Daoy (cell line): Measurements from ENCODE around the gene CCDC171. TPM values are rescaled to one million over a fixed set of nuclear protein-coding genes. Genes with fewer than 3 reads are reported as not detected.
A peak's percentile ranks its signal among the peaks of the same experiment; 100 is the strongest.
"Not testable (repeated sequence)": the region's sequence is repeated elsewhere in the genome, so short reads cannot be mapped to it uniquely, and the experiment has no call there.

Experiments used
- DNase-seq: peaks from one replicate; pipeline ENCODE4 v3.0.0-alpha.2; 2015; ENCODE audit warnings: low read depth
- total RNA-seq: library from RNA; depleted of rRNA; stranded (reverse); fragments of >200 nt; shearing (Covaris generic); gene quantifications from 2 replicates; pipeline ENCODE4 v1.2.3, GENCODE V29; 2014

Gene CCDC171
- total RNA-seq, 1 experiment from 2014 or later = 0.57 TPM

DNA sequence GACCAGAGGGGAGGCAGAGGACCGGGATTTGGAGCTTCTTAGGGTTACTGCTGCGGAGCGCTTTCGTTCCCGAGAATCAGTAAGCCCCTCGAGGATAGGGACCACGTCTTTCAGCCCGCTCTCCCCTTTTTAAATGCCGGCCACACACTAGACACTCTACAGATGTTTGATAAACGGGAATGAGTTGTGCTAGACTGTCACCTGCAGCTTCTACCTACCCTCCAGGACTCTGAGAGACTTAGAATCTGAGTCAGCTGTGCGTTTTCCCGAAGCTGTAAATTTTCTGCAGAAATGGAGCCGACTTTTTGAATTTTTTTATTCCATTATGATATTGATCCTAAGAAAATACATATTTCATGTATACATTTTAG lies 670 bp downstream of the CCDC171 start:
- DNase-seq = no peak

DNA sequence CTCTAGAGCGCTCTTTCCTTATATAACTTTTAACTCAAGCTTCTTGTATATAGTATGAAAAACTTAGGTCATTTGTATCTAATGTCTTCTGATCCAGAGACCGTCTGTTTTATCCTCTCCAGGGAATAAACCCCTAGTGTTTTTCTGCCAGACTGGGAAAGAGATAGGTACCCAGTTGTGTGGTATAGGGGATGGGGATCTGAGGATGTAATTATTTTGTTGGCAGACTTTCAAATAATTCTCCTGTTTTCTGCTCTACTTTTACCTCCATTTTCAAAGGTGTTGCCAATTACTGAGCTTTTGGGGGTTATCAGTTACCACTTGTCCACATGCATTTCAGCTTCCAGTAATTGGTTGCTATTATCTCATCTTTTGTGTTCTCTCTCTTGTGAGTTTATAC lies 17.9 kb downstream of the CCDC171 start:
- no peak for DNase-seq

DNA sequence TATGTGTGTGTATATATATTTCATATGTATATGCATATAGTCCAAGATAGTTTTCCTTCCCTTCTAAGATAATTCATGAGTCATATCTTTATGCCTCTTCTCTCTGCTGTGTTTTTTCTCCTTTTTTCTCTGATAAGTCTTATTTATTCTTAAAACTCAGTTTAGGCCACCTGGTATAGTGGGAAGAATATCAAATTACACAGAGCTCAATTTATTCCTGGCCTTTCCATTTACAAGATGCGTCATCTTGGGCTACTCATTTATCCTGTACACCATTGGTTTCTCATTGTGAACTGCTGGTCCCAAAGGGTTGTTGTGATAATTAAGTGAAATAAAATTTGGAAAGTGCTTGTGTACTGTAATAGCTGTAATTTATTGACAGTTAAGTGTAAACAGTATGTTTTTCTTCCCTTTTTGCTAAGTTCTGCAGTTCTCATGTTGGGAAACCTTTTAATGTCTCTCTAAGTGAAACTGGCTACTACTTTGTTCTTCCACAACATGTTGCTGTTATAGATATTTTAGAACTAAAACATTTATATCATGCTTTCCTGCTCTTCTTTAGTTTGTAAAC lies 19.4 kb downstream of the CCDC171 start:
- DNase-seq = no peak

DNA sequence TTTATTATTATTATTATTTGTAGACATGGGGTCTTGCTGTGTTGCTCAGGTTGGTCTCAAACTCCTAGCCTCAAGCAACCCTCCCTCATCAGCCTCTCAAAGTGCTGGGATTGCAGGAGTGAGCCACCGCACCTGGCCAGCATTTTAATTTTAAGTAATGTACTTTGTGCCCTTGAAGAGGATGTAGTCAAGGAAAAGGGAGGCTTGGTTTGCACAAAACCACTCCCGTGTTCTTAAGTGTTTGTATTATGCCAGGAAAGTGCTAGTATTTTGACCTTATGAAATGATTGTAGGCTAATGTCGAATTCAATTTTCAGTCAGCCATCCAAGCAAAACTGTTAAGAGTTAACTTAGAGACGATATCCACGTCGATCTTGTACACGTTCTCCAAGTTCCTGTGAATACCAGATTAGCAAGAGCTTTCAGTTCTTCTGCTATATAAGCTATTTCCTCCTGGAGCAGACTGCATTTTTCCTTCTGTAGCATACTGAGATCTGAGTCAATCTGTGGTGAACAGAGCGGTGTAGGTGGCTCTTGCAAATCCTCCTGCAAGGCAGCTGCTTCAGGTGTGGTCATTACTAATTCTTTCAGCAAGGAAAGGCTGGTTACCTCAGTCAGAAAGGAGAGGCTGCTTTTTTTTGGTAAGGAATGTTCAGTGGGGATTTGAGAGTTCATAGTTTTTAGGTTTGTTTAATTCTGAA lies 23.7 kb downstream of the CCDC171 start:
- no peak for DNase-seq

DNA sequence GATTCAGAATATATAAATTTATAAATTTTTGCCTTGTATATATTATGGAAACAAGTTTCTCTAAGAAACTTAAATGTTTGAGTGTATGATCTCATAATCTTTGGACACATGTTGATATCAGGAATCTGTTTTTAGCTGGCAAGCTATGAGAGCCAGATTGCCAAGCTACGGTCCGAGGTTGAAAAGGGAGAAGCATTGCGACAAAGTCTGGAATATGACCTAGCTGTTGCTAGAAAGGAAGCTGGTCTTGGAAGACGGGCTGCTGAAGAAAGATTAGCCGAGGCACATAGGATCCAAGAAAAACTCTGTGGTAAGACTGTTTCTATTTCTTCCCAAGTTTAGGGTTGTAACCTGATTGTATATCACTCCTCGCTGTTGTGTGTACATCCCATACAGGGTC lies 25.9 kb downstream of the CCDC171 start:
- no peak for DNase-seq

DNA sequence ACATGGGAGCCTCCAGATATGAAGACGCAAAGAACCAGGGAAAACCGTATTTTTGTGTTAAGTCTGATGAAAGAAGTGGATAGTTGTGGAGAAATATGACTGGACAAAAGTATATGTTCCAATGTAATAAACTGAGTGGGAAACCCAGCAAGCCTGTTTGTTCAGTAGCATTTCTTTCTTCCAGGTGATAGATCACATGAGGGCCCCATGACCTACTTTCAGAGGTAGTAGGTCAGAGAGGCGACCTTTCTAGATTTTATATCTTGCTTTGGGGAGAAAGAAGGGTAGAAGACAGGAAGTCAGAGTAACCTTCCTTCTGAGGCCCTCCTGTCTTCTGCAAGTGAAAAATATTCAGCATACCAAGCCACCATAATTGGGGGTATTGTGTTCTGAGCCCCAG lies 31.5 kb downstream of the CCDC171 start:
- DNase-seq = no peak

DNA sequence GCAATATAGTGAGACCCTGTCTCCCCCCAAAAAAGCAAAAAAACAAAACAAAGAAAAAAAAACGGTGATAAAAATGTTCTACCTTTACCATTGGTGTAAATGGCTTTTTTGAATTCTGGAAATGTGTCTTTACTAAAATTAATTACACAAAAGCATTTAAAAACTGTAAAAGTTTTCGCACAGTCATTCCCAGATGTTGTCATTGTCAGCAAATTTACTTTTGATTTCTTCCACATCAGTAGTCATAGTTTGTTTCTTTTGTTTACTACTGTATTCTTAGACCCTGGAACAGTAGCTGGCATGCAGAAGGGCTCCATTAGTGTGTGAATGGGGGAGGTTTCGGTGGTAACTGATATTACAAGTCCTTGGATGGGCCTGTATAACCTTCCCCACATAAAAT lies 39.5 kb downstream of the CCDC171 start:
- DNase-seq = no peak

DNA sequence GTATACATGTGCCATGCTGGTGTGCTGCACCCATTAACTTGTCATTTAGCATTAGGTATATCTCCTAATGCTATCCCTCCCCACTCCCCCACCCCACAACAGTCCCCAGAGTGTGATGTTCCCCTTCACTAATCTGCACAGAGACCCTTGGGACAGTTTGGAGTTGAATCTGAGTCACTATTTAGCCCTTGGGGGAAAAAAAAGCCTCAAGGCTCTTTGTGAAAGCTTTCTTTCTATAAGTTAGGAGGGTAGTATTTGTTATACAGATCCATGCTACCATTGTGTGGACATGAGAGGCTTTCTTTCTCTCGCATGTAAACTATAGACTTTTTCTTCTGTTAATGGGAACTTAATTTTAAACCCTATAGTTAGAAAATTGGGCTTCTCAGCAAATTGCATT lies 40.1 kb downstream of the CCDC171 start:
- not testable (repeated sequence) for DNase-seq

DNA sequence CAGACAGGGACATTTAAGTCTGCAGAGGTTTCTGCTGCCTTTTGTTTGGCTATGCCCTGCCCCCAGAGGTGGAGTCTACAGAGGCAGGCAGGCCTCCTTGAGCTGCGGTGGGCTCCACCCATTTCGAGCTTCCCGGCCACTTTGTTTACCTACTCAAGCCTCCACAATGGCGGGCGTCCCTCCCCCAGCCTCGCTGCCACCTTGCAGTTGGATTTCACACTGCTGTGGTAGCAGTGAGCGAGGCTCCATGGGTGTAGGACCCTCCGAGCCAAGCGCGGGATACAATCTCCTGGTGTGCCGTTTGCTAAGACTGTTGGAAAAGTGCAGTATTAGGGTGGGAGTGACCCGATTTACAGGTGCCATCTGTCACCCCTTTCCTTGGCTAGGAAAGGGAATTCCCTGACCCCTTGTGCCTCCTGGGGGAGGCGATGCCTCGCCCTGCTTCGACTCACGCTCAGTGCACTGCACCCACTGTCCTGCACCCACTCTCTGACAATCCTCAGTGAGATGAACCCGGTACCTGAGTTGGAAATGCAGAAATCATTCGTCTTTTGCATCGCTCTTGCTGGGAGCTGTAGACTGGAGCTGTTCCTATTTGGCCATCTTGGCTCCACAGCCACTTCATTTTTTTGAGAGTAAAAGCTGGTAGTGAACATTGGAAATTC lies 48.0 kb downstream of the CCDC171 start:
- DNase-seq = not testable (repeated sequence)

DNA sequence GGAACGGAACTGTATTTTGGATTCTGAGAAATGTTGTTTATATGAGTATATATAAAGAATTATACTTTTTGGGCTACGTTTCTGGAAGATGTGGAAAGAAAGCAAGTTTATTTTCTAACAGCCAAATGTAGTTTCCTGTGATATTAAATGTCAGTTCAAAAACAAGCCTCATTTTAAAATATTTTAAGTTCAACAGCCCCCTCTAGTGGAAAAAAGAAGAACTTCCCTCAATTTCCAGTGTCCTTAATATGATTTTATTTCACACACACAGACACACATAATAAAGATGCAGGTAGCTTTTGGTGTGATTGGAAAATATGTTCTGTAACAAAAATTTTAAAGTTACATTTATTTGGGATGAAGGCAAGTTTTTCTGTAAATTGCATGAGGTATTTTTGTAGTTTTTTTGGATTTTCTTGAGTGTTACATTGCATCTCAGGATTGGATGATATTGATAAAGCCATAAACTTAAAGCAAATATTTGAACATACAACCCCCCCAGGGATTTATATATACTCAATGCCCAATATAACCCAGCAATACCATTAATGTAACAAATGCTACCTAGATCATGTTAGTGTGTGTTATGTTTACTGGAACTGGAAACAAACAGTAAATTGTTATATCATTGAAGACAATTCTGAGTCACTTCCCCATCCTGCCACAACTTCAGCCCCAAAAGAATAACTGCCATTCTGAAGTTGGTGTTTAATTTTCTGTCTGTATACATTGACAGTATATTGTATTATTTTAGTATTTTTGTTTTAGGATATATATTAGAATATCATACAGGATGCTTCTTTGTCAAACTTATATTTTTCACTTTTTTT lies 54.0 kb downstream of the CCDC171 start:
- DNase-seq = no peak

DNA sequence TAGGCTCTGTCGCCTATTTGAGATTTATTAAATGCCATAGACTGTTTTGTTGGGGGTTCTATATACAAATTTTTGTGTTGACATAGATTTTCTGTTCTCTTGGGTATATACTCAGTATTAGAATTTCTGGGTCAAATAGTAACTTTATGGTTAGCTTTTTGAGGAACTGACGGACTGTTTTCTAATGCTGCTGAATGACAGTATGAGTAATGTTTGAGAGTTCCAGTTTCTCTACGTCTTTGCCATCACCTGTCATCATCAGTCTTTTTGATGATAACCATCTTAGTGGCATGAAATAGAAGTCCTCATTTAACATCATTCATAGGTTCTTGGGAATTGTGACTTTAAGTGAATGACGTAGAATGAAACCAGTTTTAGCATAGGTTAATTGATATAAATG lies 60.1 kb downstream of the CCDC171 start:
- no peak for DNase-seq

DNA sequence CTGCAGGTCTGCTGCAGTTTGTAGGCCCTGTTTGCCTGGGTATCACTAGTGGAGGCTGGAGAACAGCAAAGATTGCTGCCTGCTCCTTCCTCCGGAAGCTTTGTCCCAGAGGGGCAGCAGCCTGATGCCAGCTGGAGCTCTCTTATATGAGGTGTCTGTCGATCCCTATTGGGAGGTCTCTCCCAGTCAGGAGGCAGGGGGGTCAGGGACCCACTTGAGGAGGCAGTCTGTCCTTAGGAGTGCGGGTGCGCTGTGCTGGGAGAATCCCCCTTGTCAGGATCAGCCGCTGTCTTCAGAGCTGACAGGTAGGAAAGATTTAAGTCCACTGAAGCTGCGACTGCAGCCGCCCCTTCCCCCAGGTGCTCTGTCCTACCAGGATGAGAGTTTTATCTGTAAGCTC lies 64.9 kb downstream of the CCDC171 start:
- DNase-seq = no peak

DNA sequence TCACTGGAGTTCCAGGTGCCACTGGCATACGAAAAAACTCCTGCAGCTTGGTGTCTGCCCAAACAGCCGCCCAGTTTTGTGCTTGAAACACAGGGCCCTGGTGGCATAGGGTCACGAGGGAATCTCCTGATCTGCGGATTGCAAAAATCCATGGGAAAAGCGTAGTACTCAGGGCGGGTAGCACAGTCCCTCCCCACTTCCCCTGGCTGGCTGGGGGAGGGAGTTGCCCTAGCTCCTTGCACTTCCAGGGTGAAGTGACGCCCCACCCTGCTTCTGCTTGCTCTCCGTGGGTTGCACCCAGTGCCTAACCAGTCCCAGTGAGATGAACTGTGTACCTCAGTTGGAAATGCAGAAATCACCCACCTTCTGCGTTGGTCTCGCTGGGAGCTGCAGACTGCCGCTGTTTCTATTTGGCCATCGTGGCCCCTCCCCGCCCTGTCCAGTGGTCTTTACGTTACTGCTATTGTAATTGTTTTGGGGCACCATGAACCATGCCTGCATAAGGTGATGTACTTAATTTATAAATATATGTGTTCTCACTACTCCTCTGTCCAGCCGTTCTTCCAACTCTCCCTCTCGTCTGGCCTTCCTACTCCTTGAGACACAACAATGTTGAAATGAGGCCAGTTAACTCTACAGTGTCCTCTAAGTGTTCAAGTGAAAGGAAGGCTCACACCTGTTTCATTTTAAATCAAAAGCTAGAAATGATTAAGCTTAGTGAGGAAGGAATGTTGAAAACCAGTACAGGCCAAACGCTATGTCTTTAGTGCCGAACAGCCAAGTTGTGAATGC lies 65.9 kb downstream of the CCDC171 start:
- DNase-seq = no peak

DNA sequence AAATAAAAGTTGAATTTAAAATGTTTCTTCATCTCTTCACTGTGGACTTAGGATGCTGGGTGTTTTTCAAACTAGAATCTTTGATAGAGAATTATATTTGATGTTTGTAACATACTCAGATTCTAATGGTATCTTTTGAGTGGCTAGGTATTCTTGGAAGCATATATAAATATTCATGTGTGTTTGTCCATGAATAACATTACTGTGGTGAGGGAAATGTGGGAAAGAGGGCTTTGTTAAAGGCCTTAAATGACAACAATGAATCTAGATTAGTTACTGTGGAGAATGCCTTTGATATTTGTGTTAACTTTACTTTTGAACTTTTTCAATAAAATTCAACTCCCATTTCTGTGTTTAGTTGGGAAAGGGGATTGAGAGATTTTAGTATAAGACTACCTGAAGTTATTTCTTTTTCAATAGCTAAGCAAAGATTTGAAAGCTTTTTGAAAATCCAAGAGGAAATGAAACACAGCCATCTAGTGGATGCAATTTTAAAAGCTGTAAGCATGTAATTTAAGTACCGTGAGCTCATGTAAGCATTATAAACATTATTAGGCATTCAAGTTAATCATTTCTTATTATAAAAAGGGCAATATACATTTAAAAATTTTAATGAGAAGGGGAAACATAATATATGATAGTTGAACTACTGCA lies 69.6 kb downstream of the CCDC171 start:
- DNase-seq = no peak

DNA sequence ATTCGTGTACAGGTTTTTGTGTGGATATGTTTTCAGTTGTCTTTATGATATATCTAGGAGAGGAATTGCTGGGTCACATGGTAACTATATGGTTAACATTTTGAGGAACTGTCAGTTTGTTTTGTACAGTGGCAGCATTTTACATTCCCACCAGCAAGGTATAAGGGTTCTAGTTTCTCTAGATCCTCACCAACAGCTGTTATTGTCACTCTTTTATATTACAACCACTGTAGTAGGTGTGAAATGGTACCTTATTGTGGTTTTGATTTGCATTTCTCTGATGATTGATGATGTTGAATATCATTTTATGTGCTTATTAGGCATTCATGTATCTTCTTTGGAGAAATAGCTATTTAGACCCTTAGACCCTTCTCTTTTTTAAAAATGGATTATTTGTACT lies 82.9 kb downstream of the CCDC171 start:
- DNase-seq = no peak

DNA sequence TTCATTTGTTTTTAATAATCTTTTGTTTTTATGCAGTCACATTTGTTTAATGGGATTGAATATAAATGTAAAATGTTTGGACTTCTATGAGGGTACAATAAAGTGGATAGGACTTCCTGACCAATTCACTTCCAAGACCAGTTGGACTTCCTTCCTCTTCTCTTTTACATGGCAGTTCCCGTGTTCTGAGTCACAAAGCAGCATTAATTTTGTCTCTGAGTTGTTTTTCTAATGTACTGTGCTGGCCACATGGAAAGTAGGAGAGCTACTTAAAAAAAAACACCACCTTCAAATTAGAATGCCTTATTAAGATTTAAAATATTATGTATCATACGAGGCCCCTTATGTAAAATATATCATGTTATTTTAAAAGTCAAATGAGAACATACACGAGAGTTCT lies 87.3 kb downstream of the CCDC171 start:
- no peak for DNase-seq

DNA sequence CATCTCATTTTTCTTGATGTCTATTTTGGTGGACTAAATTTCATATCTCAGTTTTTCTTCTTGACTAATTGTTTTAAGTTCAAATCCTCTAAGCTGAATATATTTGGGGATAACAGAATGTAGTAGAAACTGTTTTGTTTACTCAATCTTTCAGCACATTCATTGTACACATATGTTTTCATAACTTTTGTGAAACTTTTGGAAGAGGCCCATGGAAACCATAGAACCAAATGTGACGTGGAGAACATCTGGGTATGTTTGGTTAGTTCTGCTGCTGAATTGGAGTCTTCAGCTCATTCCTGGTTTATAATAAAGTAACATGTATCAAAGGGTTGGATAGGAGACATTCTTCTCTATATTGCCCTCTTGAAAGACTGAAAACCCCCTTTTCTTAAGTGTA lies 88.4 kb downstream of the CCDC171 start:
- no peak for DNase-seq

DNA sequence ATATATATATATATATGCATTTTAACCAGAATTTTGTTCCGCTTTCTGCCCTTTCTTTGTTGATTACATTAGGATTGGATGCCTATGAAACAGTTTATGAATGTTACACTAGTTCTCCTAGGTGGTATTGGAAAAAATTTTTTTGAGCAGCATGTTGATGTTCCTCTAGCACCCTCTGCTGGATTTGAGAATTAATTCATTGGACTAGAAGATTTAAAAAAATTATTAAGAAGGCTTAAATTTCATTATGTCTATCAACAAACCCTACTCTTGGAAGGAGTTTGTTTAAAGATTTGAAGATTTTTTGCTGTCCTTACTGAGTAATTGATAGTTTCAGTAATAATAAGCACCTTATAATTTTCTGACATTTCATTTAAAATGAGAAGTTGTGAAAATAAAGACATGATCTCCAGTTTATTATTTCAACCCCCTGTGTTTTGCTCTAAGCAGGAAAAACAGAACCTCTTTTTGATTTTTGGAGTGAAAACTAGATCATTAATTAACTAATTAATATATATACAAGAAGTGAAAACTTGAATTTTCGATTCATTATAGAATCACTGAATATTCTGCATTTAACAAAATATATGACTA lies 89.6 kb downstream of the CCDC171 start:
- DNase-seq = peak; percentile 2

DNA sequence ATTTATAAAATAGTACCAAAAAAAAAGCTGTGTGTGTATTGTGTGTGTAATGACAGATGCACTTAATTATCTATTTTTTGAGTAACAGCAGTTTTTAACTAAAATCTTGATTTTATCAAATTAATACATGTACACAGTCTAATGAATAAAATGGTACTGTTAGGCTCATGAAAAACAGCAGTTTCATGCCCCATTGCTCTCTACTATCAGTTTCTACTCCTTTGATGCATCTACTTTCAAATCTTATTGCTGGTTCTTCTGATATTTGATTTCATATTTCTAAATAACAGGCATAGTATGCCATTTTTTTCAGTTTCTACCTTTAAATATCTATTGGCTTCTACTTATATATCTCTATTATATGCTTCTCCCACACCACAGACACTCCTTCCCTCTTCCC lies 117.4 kb downstream of the CCDC171 start:
- DNase-seq = no peak

DNA sequence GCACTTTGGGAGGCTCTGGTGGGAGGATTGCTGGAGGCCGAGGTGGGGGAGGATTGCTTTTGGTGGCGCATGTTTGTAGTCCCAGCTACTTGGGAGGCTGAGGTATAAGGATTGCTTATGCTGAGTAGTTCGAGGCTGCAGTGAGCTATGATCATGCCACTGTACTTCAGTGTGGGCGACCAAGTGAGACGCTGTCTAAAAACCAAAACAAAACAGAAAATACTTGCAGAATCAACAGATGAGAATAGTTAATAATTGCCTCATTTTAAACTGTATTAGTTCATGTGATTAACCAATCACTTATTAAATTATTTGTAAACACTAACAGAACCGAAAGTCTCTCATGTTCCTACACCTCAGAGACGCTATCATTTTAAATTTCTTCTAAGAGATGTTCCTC lies 118.1 kb downstream of the CCDC171 start:
- no peak for DNase-seq

DNA sequence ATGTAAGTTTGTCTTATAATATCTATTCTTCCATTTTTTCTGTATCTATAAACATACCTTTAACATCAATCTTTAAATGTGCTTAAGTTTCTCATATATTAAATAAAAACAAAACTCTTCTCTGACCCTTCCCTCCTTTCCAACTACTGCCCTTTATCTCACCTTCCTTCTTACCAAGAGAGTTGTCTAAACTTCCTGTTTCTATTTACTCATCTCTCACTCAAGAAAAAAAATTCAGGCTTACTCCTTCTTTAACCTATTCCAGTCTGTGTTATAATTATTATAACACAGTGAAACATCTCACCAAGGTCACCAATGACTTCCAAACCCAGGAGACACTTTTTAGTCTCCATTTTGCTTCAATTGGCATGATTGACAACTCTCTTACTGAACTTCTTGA lies 140.9 kb downstream of the CCDC171 start:
- no peak for DNase-seq
